WTC11 (cell line): ENCODE data around the gene ADARB2.

Experiments
- FOXJ3 ChIP-seq: sonication (generic); formaldehyde crosslinking; IDR thresholded peaks from 2 replicates; pipeline ENCODE4 v1.9.0; 2021; ENCODE audit warnings: missing genetic modification reagents, mild to moderate bottlenecking, borderline replicate concordance
- TF ChIP-seq, protein P1 (sequence below): sonication (generic); formaldehyde crosslinking; IDR thresholded peaks from 2 replicates; pipeline ENCODE4 v1.8.0; 2023; ENCODE audit warnings: missing genetic modification reagents

GRCh38 chr10:1476455-1476803 lies 260.9 kb downstream of the ADARB2 start:
- no peak for TF ChIP-seq FOXJ3 (CRISPR knock-in tag)
- TF ChIP-seq, protein P1, sequence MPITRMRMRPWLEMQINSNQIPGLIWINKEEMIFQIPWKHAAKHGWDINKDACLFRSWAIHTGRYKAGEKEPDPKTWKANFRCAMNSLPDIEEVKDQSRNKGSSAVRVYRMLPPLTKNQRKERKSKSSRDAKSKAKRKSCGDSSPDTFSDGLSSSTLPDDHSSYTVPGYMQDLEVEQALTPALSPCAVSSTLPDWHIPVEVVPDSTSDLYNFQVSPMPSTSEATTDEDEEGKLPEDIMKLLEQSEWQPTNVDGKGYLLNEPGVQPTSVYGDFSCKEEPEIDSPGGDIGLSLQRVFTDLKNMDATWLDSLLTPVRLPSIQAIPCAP (CRISPR knock-in tag): no peak
